Thoracic aorta endothelial cell (primary cell): Measurements from ENCODE around the gene CCDC13. TPM values are rescaled to one million over a fixed set of nuclear protein-coding genes. Genes with fewer than 3 reads are reported as not detected.

Source experiments
- small RNA-seq: library from RNA; depleted of rRNA; stranded (forward); fragments of <200 nt; gene quantifications from one replicate; pipeline ENCODE3, GENCODE V24; 2012
- total RNA-seq: library from RNA; depleted of rRNA; stranded (reverse); fragments of >200 nt; gene quantifications from 2 replicates; pipeline ENCODE4 v1.2.3, GENCODE V29; 2012

The CCDC13 gene, protein sequence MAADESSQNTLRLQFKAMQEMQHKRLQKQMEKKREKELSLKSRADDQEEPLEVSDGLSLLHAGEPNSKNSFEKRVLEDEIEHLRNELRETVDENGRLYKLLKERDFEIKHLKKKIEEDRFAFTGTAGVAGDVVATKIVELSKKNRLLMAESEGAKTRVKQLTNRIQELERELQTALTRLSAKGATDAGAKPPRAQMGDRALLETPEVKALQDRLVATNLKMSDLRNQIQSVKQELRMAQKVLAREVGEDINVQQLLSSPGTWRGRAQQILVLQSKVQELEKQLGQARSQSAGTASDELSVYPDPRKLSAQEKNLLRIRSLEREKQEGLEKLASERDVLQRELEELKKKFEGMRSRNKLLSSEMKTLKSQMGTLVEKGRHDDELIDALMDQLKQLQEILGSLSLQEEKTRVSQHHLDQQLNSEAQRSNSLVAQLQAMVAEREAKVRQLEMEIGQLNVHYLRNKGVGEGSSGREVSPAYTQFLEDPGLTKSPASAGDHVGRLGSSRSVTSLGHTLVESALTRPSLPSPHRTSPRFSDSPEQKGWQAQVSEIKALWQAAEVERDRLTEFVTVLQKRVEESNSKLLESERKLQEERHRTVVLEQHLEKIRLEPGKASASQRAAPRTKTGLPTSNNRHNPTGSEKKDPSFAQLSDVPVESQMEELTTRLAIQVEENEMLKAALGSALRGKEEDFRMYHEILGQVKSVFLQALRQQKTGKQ
- total RNA-seq, result 0.07 and 0.40 TPM in 2 replicates

DNA sequence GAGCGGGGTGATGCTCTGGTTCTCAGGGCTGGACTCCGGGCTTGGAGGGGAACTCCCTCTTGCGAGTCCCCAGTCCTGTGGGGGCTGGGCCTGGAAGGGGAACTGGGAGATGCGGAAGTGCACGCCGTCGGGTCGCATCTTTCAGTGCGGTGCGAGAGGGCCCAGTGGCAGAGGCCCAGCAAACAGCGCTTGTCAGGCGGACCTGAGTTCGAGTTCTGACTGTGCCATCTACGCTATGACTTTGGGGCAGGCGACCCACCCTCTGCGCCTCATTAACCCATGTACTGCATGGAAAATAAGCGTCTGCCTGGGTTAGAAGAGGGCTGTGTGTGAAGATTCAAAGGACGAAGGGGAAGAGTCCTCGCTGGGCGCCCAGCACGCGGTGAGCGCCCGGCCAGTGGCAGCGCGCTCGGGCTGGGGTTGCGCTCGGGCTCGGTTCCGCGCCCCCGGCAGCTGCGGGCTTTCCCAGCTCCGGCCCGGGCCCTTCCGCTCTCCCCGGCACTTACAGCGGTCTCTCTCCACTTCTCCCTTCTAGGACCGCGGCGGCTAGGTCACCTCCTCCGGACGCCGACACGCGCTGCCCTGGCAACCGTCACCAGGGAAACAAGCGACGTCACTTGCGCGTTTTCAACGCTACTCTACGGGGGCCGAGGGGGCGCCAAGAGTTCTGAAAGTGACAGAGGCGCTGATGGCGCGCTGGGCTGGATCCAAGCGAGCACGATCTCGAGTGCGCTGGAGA is at the start of gene CCDC13:
TSS of gene CCDC13 (minus strand) at position 584 of the 739 bp plus-strand sequence. CDS start 14,908 bp downstream, outside the sequence.

DNA sequence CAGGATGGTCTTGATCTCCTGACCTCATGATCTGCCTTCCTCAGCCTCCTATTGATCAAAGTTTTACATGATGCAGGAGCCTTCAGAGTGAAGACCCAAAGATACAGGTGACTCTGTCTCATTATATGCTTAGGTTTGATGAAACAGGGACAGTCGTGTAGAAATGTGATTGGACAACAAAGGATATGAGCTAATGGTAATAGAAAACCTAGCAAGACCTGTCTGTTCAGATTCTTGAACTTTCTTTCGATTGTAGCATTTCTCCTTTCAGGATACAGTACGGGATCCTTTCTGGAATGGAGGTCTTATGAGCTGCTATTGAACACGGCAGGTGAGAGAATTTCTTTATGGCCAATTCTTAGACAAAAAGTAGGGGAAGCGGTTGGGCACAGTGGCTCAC is 36.1 kb upstream of the CCDC13 start, which contains the start of gene ACKR2:
TSS of gene ACKR2 (plus strand) at position 244 of the 400 bp plus-strand sequence. CDS start 55,058 bp downstream, outside the sequence.

DNA sequence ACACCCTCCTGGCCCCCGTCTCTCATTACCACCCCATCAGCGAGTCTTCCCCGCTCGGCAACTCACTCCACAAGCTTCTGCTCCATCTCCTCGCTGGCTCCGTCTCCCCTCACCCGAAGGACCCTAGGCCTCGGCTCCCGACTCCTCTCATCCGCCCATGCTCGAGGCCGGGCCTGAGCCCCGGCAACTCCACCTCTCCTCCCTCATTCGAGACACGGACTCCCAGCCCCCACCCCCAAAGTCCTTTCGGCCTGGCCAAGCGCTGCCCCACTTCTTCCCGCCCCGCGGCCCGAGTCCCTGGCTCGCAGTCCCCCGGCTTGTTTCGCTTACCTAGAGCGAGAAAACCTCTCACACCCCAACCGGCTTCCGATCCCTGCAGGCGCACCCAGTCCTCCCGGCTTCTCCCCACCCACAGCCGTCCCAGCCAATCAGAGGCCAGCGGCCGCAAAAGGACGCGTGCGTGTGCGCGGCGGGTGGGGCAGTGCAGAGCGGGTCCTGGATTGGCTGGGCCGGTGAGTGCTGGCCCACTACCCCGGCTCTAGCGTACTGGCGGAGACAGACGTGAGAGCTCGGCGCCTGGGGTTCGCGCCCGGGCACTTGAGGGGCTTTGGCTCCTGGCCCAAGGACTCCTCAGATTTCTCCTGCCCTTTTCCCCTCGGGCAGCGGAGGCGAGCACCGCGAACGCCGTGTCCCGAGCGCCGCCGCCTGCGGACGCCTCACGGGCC is 31.2 kb upstream of the CCDC13 start, which contains the start of gene HIGD1A:
TSS of gene HIGD1A (minus strand) at position 385 of the 725 bp plus-strand sequence. CDS start 10,237 bp downstream, outside the sequence.

Small RNA genes within 50 kb of the gene (small RNA-seq; reads per million reads assigned to genes)
- not detected for gene CCDC13

Other genes with a start within 250 kb of the CCDC13 start
- gene SEC22C, start 191.3 kb downstream of the CCDC13 start, total RNA-seq, result 83.0 and 100 TPM in 2 replicates
- 31.9 and 36.4 TPM in 2 replicates for gene SS18L2, start 182.4 kb downstream of the CCDC13 start, total RNA-seq
- 154 and 162 TPM in 2 replicates for gene NKTR, start 172.6 kb downstream of the CCDC13 start, total RNA-seq
- 10.0 and 11.6 TPM in 2 replicates for gene ZBTB47, start 119.6 kb downstream of the CCDC13 start, total RNA-seq
- gene KLHL40, start 87.7 kb downstream of the CCDC13 start, total RNA-seq, result under 0.01 TPM in 1 of 2 replicates, not detected in the other
- gene HHATL, start 70.5 kb downstream of the CCDC13 start, total RNA-seq, result not detected in 2 replicates
- gene HIGD1A, start 31.2 kb upstream of the CCDC13 start, total RNA-seq, result 205 and 212 TPM in 2 replicates
- gene ACKR2, start 36.2 kb upstream of the CCDC13 start, total RNA-seq, result 0.07 TPM in 1 of 2 replicates, not detected in the other
- not detected in 2 replicates for gene CYP8B1, start 102.6 kb upstream of the CCDC13 start, total RNA-seq
- 1.1 and 2.4 TPM in 2 replicates for gene ZNF662, start 132.9 kb upstream of the CCDC13 start, total RNA-seq
- gene GASK1A, start 206.1 kb upstream of the CCDC13 start, total RNA-seq, result not detected in 2 replicates